GM19035 (cell line): ENCODE results near the gene MYH15.
A peak's percentile ranks its signal among the peaks of the same experiment; 100 is the strongest.

Experiments
- ATAC-seq: cut with Tn5 transposase; IDR thresholded peaks from one replicate; pipeline ENCODE4 v1.9.1; 2021; ENCODE audit not compliant: unreplicated experiment

The MYH15 gene

DNA sequence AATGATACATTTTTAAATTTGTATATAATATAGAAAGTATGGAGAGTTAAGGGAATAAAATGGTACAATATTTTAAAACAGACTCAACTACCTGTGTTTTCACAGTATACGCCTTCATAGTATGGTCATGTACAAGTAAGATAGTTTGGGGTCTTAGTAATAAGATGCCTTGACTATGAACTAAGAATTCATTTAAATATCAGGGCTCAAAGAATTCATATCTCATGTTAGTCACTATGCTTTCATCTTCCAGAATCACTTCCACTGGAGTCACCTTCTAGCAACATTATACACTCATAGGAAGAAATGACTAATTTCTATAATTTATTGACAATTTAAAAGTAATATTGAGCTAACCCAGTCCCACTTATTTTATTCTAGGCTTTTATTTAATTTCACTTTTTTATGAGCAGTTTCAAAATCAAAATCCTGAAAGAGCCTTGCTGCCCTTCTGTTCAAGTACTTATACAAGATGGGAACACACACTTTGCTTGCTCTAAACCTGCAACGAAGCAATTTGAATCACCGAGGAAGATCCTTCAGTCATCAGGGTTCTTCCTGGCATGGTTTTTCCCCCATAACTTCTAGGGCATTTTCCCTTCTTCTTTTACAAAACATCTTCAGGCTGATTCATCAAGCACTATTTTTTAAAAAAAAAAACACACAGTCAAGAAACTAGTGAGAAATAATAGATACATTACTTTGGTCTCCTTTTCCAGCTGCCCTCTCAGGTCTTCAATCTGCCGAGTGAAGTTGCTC, 94.1 kb downstream of the MYH15 start:
- ATAC-seq, result no peak

- no peak for ATAC-seq
Measured at GRCh38 chr3:108415661-108416060, 94.7 kb downstream of the MYH15 start.

DNA sequence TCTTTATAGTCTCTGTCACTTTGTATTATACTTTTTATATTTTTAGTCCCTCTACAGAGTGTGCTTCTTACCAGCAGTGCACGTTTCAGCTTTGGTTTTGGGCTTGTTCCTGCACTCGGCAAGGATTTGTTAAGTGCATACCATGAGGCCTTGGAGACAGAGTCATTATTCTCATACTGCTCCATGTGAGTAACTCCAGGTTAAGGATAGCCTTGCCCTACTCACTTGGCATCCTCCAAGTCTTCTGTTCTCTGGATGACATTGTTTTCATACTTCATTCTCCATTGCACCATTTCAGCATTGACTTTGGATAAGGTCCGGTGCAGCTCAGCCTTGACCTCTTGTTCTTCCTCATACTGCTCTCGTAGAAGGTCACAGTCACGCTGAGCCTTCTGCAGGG, 96.4 kb downstream of the MYH15 start:
- ATAC-seq, result no peak

DNA sequence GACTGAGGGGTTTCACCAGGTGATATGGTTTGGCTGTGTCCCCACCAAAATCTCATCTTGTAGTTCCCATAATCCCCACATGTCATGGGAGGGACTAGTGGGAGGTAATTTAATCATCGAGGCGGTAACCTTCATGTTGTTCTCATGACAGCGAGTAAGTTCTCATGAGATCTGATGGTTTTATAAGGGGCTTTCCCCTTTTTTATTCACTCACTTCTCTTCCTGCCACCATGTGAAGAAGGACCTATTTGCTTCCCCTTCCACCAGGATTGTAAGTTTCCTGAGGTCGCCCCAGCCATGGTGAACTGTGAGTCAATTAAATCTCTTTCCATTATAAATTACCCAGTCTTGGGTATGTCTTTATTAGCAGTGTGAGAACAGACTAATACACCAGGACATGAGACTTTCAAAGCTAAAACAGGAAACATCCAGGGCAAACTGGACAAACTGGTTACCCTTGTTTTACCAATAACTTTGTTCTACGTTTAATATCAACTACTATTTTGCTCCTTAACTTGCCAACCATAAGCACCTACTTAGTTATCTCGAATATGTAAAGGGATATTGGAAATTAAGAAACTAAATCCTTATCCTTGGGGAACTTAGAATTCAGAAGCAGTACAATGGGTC, 98.2 kb downstream of the MYH15 start:
- ATAC-seq, result no peak

DNA sequence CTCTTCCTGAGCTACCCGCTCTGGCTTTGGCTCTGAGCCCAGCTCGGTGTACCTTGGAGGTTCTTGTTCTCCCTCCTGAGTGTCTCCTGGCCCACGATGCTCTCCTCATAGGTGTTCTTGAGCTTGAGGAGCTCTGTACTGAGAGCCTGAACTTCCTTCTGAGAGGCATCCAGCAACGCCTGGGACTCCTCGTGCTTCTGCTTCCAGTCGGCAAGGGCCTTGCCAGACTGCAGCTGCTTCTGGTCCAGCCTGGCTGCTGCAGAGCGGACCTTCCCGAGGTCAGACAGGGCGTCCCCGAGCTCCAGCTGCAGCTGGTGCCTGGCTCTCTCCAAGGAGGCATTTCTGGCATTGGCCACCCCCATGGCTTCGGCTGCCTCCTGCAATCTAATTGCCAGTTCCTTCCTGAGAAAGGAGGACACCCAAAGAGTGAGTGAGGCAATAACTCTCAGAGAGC, 99.8 kb downstream of the MYH15 start:
- no peak for ATAC-seq

DNA sequence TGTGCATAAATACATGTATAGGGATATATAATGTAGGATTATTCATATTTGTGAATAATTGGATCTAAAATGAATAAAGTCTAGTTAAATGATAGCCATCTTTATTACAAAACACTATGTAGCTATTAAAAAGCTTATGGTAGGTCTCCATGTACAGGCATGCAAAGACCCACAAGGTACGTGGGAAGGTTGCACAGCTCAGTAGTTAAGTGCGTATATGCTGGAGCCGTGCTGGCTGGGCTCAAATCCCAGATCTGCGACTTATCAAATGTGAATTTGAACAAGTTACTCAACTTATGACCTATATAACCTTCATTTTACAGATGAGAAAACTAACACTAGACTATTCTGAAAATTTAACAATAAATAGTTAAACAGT, 100.6 kb downstream of the MYH15 start:
- ATAC-seq, result no peak

GRCh38 chr3:108408883-108409799, 101.3 kb downstream of the MYH15 start:
- ATAC-seq, result no peak

GRCh38 chr3:108407886-108408285, 102.5 kb downstream of the MYH15 start:
- no peak for ATAC-seq

DNA sequence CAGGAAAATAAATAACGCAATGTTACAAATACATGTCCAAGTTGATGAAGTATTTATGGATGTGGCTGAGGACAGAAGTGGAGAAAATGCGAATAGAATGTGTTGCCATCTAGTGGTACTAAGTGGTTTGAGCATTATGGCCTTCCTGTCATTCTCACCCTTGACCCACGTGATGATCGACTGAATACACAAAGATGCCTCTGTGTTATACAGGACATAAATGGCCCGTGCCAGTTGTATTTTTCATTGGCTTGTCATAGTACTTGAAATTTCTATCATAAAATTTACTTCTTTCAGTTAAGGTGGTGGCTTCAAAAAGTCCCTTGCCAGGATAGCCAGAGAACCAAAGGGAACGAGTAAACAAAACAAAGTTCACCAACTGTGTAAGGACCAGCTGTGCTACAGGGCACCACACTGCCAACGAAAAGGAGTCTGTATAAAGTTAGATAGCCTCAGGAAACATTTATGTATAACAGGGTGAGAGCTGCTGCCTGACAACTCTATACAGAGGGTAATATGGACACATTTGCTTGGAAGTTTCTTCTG, 103.7 kb downstream of the MYH15 start:
- ATAC-seq, result peak; percentile 91

DNA sequence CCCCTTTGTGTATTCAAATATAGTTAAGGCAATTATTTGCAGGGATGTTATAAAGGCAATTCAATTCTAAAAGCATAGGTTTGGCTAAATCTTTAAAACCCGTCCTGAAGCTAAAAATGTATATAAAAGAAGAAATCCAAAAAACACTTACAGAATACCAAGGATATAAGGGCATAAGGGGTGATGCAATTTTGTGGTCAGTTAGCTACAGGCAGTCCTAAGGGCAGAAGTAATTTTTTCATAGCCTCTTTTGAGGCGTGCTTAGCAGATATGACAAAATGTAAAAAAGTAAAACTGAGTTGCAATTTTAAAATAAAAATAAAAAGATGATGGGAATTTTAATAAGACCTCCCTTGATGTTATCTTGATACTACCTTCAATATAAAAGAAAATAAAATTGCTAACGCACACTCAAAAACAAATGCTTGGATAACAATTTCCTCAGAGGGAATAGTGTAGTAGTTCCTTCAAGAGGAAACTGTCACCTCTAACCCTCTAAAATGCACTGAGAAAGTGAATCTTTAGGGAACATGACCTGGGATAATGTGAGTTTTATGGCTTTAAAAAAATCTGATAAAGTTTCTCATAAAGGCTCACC, 104.2 kb downstream of the MYH15 start:
- peak; percentile 21 for ATAC-seq

DNA sequence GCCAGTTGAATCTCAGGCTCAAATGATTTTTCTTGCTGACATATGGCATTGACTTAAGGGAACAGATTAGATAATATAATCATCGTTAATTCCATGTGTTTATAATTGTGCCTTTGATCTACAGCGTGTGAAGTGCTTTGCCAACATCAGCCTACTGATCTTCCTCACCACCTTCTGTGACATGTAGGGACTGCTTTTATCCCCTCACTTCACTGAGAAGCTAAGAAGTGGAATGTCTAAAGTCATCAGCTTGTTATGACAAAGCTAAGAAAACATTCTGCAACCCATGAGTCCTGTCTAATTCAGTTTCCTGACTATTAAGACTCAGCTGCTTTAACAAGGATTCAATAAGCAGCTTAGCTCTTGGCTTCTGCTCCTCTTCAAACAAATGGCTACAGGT, 106.0 kb downstream of the MYH15 start:
- no peak for ATAC-seq

DNA sequence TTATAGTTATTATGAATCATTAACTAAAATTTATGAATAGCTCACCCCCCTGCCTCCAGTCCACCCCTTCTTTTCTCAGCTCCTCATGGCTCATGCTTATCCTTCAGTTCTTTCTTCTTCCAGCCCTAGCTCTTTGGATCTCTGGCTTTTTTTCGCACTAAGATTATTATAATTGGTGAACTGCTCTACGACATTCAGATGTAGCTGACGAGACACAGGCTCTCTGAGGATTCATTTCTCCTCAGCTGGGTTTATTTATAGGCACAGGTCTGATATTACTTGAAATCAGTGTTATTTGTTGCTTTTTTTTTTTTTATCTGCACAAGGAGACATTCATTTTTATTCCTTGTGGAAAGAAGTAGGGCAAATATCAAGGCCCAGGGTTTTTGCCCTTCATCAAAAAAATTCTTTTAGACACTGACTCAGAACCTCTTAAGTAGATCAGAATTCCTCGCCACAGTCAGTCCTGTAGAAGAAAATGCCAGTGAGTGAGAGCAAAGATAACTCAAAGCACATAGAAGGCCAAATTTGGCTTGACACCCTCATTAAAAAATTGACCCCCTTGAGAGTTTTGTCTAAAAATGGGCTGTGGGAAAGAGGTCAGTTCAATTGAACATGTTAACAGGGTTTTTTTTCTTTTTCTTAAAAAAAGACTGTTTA, 106.6 kb downstream of the MYH15 start:
- ATAC-seq, result no peak

- ATAC-seq, result no peak
Measured at GRCh38 chr3:108403198-108403597, 107.2 kb downstream of the MYH15 start.

GRCh38 chr3:108401836-108402235, 108.6 kb downstream of the MYH15 start:
- ATAC-seq, result no peak

DNA sequence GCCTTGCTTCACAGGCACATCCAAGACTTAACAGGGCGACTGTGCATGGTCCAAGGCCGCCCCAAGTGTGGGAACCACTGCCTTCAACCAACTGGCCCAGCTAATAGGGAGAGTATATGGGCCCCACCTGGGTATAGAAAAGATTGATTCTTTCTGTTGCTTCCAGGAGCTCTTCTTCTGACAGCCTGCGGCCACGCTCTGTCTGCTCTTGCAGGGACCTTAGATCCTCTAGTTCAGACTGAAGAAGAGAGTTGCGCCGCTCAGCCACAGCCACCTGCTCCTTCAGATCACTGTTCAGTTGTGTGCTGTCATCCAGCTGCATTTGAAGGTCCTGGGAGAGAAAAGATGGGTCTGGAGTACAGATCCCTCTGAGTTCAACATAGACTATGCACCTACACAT, 111.9 kb downstream of the MYH15 start:
- no peak for ATAC-seq

GRCh38 chr3:108396336-108396735, 114.1 kb downstream of the MYH15 start:
- no peak for ATAC-seq

GRCh38 chr3:108394563-108394962, 115.8 kb downstream of the MYH15 start:
- ATAC-seq, result no peak

DNA sequence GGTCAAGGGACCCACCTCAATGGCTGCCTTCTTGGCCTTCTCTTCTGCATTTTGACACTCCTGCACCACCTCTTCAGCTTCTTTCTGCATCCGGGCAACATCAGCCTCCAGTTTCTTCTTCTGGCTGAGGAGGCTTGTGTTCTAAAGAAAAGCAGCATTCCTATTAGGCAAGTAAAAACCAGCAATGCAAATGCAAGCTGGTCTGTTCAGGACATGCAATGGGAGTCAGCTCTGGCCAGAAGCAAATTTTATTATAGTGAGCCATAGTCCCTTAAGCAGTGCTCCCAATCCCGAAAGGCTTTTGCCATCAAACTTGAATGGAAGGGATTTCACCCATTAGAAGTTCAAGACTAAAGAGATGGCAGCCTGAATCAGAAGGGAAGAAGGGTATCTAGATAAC, 116.4 kb downstream of the MYH15 start:
- ATAC-seq, result no peak

DNA sequence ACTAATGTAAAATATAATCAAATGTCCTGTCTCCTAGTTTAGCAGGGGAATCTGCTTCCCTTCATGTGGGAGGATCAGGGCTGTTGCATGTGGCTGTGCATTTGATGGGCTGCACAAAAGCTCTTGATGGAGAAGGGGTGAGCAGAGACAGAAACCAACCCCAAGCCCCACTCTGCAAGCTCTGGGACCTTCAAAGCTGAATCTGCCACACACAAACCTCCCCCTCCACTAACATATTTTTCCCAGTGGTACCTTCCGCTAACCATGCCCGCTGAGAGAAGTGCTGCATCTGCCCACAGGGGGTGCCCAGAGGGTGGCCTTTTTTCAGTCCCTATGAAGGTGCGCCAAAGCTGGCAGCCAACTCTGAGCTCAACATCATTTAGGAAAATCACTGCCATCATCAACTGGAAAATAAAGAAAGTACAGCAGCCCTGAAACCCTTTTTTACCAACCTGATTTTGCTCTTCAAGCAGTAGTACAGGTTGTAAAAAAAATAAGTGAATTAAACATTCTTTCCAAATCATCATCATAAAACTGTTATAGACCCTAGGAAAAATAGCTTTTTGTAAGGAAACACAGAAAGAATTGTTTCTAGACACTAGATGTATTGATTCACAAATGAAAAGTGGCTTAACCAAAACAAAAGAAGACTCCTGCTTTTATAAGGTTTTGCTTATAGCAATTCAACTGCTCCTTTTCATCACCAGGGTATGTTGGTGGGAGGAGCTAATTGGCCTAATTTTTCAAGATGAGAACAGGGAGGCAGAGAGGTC, 117.1 kb downstream of the MYH15 start:
- ATAC-seq, result no peak
